GM18870 (cell line): ENCODE data around the gene SND1.

Source experiments
- ATAC-seq: cut with Tn5 transposase; IDR thresholded peaks from one replicate; pipeline ENCODE4 v1.9.1; 2021; ENCODE audit warnings: moderate library complexity; ENCODE audit not compliant: unreplicated experiment

Gene SND1

DNA sequence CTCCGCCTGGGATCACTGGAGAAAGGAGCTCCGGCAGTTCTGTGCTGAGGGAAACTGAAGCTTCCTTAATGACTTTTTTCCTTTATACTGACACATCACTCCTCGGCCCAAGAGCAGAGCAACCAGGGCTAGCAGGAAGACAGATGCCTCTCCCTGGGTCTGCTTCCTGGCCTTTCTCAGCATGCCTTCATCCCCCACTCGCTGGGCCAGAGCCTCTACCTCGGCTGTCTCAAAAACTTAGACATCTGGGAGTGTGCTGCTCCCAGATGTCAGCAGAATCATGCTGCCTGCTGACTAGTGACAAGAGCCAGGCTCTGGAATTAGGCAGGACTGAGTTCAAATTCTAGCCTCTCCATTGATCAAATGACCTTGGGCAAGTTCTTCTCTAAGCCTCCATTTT lies 403.6 kb downstream of the SND1 start:
- no peak for ATAC-seq

DNA sequence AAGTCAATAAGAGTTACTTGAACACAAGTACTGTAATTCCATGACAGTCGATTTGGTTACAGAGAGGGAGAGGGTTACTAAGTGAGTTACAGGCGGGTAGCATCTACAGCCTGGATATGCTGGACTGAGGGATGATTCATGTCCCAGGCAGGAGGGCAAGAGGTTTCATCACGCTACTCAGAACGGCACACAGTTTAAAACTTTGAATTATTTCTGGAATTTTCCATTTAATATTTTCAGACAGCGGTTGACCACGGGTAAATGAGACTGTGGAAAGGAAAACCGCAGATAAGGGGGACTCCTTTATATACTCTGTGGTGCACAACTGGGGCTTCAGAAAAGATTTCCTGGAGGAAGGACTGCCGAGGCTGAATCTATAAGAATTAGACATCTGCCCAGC lies 404.9 kb downstream of the SND1 start:
- ATAC-seq: no peak

DNA sequence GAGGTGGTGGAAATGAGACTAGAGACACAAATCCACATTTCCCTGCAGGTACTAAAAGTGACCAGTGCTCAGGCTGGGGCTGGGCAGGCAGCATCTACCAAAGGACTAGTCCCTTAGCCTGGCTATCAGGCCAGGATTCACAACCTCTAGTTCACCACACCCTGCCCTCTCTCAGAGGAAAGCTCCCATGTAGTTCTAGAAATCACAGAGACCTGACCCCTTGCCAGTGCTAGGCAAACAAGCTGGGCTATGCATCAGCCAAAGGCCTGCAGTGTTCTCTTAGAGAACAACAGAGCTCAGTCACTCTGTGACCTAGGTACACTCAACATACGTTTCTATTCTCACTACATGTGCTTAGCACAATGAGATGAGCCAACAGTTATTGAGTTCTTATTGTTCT lies 405.9 kb downstream of the SND1 start:
- ATAC-seq: no peak

DNA sequence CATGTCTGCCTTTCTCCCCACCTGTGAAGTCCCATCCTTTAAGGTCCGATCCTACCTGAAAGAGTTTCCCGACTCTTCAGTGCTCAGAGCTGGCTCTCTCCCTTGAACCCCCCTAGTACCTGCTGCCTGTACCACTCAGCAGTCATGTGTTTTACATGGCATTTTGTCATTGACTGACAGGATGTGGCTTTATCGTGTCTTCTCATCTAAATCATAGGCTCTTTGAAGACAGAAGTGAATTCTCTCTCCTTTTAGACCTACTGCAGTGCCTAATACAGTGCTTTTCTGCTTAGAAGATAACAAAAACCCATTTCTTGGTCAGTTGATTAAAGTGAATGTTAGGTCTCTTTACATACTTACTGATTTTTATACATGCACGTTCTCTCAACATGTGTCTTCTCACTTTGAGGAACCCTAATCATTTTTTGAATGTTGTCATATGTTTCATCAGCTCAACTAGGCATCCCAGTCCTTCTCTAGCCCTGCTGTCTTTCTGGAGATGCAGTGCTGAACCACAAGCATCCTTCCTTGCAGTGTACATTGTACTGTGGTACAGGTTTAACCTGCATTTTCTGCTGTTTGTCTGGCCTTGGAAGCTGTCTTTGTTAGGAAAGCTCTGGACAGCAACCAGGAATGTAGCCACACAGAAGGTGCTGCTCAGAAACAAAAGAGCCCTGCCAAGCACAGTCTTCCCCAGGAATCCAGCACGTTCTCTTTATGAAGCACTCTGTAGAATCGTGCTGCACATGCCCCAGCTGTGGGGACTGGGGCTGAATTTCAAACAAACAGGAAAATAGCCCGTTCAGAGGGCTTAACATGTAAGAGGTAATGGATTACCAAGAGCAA lies 407.4 kb downstream of the SND1 start:
- ATAC-seq: no peak

DNA sequence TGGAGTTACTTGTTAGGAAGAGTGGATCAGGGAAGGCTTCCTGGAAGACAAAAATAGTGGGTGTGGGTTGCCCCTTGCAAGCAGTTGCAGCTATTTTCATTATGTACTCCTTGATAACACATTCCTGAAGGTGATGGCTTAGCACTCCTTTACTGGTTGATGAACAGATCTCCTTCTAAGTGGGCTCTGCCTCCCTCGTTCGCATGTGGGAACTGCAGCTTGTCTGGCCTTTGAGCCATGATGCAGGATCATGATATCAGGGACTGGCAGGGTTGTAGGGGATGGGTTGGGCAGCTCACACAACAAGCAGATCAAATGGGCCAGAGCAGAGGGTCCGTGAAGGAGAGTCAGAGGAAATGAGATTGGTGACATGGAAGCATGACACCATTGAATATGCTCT lies 408.0 kb downstream of the SND1 start:
- no peak for ATAC-seq

DNA sequence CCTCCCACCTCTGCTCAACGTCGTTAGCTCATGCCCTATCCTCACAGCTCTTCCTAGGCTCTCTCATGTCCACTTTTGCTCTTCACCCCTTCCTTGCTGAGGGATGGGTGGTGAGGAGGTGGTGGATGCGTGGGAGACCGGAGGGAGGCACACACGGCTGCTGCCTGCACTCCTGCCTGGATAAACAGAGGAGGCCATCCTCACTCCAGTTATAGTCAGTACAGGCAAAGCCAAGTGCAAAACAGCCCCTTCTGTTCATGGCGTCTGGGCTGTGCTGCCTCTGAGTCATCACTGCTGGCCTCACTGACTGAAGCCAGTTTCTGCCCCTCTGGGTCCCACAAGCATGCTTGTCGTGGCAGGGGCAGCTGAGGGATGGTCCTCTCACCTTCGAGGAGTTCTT lies 411.1 kb downstream of the SND1 start:
- no peak for ATAC-seq

DNA sequence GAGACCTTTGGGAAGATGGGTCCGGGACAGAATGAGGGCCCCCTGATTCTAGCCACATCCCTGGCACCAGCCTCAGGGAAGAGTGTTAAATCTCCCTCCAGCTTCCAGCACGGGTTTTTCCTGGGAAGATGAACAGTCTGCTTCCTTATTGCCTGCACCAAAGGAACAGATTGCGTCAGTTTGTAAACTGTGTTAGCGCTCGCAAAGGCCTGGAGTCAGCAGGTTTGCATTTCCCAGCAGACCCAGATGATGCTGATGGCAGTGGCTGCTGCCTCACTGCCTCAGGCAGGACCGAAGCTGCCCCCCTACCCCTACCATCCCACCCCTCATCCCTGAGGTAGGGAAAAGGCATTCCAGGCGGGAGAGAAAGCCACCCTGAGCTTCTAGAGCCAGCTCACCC lies 413.9 kb downstream of the SND1 start:
- ATAC-seq: no peak

DNA sequence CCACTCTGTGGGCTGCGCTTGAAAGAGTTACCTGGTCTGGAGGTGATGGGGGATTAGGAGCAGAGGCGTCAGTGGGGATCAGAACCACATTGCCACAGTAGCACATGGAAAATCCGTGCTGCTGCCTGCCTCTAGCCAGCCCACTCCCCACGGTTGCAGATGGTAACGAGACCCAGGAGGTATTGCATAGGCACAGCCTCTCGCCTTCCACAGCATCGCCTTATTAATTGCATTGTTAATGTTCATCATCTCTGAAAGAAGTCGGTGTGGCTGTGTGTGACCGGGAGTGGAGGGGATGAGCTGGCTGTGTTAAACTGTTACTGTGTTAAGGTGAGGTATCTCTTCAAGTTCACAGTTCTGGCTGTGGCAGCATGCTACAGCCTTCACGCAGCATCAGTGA lies 414.4 kb downstream of the SND1 start:
- ATAC-seq: no peak

DNA sequence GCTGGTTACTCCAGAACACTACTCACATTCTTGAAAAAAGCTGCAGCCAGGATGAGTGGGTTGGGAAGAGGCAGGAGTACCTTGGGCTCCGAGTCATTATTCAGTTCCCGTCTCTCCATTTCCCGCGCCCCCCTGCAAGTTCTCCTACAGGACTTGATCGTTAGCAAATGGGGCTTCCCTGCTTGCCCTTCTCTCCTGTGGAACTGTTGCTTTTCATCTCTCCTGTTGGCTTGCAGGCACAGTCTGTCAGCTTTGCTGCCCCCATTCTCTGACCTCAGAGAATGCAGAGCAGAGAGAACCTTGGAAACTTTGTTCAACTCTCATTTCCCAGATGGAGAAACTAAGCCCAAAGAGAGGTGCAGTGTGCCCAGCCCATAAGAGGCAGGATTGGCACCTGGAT lies 414.9 kb downstream of the SND1 start:
- ATAC-seq: no peak

DNA sequence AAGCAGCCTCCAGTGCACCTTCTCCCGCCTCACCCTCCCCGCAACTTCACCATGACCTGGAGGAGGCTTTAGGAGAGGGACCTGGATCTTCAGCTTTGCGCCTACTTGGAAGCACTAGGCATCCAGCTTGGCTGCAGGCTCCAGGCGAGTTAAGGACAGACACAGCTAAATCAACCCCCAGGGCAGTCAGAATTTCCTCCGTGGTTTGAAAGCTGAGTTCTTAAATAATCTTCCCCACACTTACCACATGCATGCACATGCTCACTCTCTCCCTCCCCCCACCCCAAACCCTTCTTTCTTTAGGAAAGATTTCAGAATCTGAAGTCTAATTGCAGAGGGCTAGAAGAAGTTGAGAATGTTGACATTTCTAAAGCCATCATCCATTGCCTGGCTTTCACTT lies 416.0 kb downstream of the SND1 start:
- no peak for ATAC-seq

DNA sequence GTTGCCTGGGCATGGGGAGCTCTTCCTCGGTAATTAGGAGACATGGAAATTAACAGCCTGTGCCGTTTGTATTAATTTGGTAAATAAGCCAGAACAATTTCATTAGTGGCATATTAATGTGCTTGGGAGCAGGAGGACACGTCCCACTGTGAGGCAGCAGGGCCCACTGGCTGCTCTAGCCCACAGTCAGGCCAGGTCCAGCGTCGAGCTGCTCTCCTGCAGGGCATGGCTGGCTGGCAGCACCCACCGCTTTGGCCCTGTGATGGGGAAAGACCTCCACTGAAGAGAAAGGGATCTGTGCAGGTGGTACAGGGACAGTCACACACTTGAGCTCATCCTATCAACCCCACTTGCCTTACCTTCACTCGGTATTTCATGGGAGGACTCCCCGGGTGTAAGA lies 416.8 kb downstream of the SND1 start:
- ATAC-seq: no peak

DNA sequence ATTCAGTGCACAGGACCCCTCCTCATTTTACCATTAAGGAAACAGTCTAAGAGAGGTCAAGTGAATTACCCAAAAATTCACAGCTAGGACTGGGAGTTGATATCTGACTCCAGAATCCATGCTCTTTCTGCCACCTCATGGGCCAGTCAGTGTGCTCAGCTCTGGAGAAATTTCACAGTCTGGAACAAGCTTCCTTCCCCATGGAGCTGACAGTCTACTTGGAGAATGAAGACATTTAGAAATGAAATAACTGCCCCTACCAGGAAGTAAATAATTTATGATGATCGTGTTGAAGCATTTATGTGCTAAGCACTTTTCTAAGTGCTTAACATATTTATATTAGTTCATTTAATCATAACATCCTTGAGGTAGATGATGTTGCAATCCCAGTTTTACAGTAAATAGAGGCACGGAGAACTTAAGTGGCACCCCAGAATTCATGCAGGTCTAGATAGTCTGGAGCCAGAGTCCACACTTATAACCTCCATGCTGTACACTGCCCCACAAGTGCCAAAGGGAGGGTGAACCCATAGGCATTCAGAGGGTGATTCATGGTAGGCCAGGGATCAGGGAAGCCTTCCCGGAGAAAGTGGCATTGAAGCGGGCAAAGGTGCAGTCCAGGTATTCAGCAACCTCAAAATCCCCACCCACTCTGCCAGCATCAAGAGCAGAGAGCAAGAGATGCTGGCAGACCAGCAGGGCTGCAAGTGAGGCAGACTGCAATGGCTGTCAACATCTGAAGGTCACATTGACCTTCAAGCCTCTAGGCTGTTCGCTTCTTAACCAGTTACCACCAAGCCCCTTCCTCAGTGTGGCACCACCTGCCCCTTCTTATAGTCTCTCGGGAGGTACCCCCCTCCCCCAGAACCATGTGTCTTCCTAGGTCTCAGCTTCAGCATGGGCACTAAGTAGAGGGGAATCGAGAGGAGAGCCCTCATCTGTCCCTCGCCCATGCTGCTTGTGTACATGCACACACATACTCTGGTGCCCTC lies 417.7 kb downstream of the SND1 start:
- ATAC-seq: no peak

DNA sequence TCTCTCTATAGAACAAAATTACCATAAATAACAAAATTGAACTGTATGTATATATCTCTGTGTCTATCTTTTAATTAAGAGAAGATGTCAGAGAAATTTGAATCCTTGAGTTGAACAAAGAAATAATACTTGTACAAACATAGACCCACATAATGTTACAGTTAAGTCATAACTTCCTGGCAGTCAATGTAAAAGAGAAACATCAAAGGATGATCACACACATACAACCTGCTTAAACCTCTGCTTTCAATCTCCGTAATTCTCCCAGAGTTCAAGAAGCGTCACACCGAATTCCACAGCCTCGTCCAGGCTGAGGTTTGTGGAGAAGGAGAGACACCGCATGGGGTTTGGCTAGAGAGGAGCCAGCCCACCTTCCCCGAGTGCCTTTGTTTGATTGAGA lies 419.4 kb downstream of the SND1 start:
- no peak for ATAC-seq

DNA sequence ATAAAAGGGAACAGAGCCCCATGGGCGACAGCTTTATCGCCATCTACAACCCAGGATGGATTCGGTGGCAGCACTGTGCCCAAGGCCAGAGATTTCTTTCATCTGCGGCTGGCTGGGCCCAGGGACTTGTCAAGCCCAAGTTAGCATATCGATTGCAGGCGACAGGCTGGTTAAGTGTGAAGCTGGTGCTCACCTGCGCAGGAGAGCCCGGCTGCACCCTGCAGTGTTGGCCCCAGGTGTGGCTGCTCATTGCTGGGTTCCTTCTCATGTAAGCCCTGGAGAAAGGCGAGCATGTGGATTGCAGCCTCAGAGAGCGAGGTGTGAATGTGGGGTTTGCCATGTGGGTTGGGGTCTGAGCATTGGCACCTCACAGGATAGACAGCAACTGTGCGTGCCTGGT lies 419.8 kb downstream of the SND1 start:
- no peak for ATAC-seq

DNA sequence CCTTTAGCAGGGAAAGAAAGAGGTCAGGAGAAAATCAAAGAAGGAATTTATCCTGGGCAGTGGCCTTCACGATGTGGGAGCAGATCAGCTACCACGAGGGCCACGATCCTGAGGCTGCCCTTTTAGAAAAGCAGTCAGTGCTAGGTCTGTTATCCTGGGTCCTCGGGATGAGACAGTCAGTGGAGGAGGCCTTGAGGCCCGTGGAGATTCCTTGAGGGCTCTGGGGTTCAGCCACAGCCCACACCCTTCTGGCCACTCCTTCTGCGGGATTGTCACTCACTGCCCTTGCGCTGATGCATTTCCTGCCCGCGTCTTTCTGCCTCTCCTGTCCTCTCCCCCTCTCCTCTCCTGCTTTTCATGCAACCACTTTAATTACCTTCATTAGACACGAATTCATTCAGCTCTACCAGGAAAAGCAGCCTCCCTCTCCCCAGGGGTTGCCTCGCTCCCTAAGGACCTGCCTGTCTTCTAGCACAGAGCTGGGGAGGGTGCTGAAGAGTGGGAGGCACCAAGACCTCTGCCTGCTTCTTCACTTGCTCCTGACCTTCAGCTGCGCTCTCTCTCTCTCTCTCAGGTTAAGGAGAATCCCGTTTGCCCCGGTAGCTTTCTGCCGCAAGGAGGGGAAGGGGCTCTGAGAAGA lies 421.8 kb downstream of the SND1 start:
- ATAC-seq: no peak

DNA sequence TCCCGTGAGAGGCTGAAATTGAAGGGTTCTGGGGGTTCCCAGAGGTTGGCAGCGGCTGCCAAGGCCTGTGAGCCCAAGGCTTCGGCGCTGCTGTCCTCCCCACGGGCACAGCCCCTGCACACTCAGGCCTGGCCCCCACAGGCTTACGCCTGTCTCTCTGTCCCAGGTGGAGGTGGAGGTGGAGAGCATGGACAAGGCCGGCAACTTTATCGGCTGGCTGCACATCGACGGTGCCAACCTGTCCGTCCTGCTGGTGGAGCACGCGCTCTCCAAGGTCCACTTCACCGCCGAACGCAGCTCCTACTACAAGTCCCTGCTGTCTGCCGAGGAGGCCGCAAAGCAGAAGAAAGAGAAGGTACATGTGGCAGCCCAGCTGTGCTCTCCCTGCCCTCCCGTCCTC lies 422.3 kb downstream of the SND1 start:
- ATAC-seq: no peak

DNA sequence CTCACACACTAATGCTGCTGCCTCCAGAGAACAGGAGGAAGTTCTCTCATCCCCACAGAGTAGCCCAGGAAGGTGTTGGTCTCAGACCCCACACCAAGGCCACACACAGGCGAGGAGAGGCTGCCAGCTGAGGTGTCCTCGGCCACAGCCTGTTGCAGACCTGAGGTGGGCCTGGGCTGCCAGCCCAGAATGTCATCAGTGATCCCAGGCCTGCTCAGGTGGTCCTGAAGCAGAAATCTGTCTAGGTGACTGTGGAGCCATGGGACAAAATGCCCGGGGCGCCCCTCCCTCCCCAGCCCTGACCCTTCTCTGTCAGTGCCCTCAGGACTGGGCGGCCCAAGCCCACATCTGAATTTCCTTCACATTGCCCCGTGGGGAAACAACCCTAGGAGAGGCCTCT lies 422.7 kb downstream of the SND1 start:
- ATAC-seq: no peak

DNA sequence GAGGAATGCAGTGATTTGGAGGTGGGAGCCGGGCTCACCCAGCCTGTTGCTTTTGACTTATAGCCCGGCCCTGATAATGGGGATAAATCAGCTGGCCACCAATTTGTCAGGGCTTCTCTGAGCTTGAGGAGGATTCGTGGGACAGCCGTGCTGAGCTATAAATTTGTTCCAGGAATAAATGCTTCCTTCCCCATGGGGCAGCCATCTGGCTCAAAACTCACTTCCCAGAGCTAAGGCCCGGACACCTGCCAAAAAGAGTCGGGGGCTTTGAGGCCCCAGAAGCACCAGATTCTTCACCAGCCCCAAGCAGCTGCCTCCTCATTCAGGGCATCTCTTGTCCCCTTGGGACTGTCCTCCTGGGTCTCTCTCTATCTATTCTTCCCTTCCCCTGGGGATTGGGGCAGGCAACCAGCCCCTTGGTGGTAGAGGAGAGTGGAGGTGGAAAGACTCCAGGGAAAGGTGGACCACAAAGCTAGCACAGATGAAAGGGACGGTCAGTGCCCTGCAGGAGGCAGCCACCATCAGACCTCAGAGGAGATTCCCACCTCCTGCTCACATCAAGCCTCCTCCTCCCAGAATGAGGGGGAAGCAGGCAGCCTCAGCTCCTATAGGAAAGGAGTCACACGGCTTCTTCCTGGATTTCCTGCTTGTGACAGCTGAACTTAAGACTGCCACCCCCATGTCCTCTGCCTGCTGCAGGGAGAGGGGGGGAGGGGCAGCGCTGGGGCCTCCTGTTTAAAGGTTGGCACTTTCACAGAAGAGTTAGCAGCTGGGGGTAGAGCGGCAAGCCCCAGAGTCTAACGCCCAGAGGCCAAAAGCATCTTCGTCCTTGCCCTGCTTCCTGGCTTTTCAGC lies 423.5 kb downstream of the SND1 start:
- ATAC-seq: no peak

DNA sequence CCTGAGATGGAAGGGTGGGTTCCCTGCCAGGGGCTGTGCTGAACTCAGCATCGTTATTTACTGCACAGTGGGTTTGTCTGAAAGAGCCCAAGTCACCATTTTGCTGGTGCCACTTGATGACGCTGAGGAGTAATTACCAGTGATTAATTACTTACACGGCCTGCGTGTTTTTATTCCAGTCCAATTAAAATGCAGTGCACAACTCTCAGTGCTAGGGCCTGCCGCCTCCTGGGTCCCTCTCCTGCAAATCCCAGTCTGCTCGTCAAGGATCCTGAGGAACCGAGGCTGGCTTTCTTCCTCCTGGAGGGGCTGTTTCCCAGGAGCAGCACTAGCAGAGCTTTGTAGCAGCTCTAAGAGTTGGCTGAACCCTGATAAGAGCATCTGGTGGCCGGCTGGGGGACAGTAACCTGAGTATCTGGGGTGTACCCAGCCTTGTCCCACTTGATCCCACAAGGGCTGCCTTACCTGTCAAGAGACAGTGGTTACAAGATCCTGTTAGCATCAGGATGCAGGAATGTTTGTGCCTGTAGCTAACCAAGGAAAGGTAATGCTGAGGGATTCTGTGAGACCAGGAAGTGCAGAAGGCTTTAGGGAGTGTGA lies 424.3 kb downstream of the SND1 start:
- no peak for ATAC-seq

DNA sequence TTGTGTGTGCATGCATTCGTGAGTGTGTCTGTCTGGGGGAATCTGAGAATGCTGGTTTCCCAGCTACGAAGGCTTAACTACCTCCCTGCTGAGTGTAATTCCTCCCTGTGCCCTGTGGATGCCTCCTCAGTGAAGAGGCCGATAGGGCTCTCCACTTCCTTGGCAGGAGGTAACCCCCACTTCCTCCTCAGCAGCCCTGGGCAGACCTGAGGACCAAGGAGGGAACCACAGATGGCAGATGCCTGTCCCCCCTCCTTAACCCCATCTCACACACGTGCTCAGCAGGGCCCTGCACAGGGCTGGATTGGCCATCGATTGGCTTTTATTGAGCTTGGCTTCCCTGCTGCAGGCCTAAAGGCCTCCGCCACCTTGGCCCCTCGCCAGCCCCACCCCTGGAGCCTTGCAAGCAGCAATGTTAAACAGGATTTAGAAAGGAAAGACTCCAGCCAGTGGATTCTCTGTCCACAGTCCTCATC lies 424.8 kb downstream of the SND1 start:
- ATAC-seq: no peak
